NCI-H2171 treated with DMSO at 0.1 percent for 48 hours (cell line): Measurements from ENCODE around the gene CD151.

Source experiments
- DNase-seq: peaks from one replicate; lab custom pipeline; 2025; lab: John Stamatoyannopoulos, UW

The CD151 gene

GRCh38 chr11:858053-858761, 25.5 kb downstream of the CD151 start:
- DNase-seq, result no peak

- no peak for DNase-seq
These were observed 26.1 kb downstream of the CD151 start for GRCh38 chr11:858762-859339.

- peak; percentile 80 for DNase-seq
These were observed 26.8 kb downstream of the CD151 start for GRCh38 chr11:859394-860131.

- no peak for DNase-seq
These were observed 27.7 kb downstream of the CD151 start for GRCh38 chr11:860234-861104.

GRCh38 chr11:861105-861479, 28.3 kb downstream of the CD151 start:
- DNase-seq, result no peak

GRCh38 chr11:862081-862661, 29.4 kb downstream of the CD151 start:
- DNase-seq, result peak; percentile 31

- DNase-seq, result no peak
These were observed 29.9 kb downstream of the CD151 start for GRCh38 chr11:862696-863022.

- no peak for DNase-seq
These were observed 30.5 kb downstream of the CD151 start for GRCh38 chr11:863023-863909.

GRCh38 chr11:863910-864827, 31.4 kb downstream of the CD151 start:
- DNase-seq, result no peak

GRCh38 chr11:864898-865297, 32.1 kb downstream of the CD151 start:
- DNase-seq, result no peak

- no peak for DNase-seq
These were observed 33.0 kb downstream of the CD151 start for GRCh38 chr11:865462-866430.

GRCh38 chr11:866481-866880, 33.7 kb downstream of the CD151 start:
- no peak for DNase-seq

- no peak for DNase-seq
These were observed 35.2 kb downstream of the CD151 start for GRCh38 chr11:867856-868358.

GRCh38 chr11:868394-868793, 35.6 kb downstream of the CD151 start:
- DNase-seq, result no peak

- no peak for DNase-seq
These were observed 36.0 kb downstream of the CD151 start for GRCh38 chr11:868802-869201.

- DNase-seq, result no peak
These were observed 36.8 kb downstream of the CD151 start for GRCh38 chr11:869399-870126.

- no peak for DNase-seq
These were observed 37.3 kb downstream of the CD151 start for GRCh38 chr11:870127-870413.

GRCh38 chr11:870418-870817, 37.7 kb downstream of the CD151 start:
- DNase-seq, result no peak
